LoVo (cell line): ENCODE measurements around the gene PNKP.
A peak's percentile ranks its signal among the peaks of the same experiment; 100 is the strongest.

Source experiments
- DNase-seq: peaks from one replicate; pipeline ENCODE4 v3.0.0-alpha.2; 2016; ENCODE audit warnings: low spot score

PNKP gene

DNA sequence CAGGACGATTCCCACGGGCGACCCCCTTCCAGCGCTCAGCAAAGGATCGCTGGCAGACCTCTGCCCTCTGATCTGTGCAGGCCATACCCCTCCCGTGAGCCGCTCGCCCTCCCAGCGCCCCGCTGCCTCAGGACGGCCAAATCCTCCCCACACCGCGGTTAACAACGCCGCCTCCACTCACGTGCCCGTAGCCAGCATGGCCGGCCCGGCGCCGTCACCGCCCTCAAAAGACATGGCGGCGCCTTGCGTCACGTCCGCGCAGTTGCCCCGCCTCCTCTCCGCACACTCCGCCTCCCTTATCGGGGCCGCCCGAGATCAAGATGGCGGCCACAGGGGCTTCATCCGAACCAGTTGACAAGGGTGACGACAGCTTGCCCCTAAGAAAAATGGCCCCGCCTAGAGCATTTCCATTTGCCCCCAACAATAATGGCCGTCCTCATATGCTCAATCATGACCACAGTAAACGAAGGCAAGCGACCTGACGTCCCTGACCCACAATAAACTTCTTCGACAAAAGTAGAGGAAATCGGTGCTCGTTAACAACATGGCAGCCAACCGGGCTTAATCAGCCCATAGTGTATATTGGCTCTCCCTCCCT, 9.1 kb upstream of the PNKP start:
- DNase-seq: peak; percentile 99

DNA sequence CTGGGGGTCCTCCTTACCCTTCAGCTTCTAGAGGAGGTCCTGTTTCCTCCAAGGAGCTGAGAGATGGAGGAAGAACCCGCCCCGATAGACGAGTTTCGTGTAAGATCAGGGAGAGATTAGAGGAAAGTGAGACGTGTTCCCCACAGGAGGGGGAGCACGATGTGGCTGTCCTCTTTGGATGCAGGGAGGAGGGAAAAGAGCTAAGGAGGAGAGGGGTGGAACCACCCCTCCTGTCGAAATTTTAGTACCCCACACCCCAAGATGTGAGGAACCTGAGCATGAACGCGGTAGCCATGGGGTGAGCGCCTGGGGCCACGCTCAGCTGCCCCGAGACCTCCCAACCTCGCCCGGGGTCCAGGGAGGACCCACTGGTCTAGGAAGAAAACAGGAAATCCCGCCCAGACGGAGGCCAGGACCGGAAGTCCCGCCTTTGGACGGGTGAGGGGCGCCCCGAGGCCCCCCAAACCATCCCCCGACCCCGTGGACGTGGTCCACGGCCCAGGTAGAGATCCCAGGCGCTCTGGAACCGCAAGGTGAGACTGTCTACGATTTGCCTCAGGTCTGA, 8.6 kb upstream of the PNKP start:
- DNase-seq: peak; percentile 43

DNA sequence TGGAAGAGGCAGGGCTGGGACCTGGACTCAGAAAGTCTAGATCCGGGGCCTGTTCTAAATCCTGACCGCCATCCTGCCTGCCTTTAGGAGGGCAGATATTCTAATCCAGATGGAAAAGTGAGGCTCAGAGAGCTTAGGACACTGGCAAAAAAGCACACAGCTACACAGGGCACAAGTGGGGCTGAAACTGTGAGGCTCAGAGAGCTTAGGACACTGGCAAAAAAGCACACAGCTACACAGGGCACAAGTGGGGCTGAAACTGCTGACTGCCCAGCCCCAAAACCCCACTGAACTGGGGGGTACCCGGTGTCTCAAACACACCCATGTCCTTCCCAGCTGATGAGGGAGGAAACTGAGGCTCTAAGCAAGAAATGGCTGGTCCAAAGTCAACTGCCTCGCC, 7.8 kb upstream of the PNKP start:
- no peak for DNase-seq

DNA sequence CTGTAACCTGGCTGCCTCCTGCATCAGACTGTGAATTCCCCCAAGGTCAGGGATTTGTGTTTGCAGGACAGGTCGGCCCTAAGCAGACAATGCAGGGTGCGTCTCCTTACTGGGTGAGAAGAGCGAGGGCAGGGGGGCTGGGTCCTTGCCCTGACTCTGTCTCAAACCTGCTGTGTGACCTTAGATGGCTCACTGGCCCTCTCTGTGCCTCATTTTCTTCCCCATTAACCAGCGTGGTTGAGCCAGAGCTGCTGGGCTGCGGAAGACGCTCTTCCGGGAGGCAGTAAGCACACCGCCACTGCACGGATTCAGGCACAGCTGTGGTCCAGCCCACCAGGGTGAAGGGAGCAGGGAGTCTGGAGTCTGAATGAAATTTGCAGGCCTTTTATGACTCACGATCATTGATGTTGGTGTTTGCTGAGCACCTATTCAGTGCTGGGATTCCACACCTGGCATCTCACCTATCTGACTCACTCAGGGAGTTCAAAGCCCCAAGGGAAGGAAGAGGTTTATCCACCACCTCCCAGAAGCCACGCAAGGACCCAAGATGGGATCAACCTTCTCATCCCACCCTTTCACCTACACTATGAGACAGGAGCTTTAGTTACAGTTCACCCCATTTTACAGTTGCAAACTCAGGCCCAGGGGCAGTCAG, 7.3 kb upstream of the PNKP start:
- no peak for DNase-seq

DNA sequence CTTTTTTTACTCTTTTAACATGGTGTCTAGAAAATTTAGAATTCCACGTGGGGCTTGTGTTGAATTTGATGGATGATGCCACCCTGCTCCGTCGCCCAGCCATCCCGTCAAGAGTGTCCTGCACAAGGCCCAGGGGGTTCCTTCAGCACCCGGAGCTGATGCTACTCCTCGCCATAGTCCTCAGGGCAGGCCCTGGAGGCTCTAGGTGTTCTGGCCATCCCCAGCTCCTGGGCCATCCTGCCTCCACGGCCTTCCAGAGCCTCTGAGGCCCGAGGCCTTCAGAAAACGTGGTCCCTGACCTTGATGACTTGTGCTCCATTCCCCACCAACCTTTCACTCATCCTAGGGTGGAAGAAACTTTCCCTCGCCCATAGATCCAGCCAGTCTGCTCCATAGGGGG, 6.5 kb upstream of the PNKP start:
- DNase-seq: no peak

DNA sequence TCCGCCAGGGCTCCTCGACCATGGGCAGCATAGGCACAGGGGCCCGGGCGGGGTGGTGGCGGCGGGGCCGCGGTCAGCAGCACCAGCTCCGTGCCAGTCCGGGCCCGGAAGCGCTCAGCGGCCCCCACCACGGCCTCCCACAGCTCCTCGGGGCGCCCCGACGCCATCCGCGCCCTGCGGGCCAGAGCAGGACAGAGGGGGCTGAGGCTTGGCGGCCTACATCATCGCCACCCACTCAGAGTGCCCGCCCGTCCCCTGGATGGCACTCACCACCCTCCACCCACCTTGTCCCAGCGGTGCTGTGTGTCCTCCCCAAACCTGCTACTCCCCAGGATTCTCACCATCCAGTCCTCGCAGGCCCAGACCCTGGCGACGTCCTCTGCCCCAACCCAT, 5.7 kb upstream of the PNKP start:
- no peak for DNase-seq

DNA sequence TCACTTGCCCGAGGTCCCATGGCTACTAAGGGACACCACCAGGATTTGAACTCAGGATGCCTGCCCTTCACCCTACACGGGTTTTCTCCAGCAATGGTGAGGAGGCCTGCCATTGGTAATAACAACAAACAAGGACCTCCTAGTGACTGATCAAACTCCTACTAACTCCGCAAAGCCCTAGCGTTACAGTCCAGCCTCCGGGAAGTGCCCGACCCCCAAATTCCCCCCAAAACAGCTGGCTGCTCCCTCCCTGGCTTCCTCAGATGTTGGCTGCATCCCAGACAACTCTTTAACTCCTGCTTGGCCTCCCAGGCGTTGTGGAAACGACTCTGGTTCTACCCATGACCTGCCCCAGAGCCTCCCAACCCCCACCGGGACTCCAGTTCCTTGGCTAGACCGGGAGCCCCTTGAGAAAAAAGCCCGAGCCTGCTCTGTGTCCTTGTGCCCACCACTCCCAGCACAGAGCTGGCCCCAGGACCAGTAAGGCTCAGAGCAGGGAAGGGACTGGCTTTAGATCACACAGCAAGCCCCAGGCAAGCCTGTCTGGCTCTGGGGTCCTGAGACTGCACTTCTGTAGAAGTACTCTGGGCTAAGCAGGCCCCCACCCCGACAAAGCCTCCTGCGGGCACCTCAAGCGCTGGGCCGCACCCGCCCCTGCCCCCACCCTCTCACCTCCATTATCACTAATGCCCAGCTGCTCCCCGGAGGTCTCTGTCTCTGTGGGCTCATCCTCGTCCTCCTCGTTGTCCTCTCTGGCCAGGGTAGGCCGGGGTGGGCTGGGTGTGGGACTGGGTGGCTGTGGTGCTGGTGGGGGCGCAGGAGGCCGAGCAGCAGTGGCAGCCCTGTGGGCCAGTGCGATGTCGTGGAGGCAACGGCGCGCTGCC, 5.1 kb upstream of the PNKP start:
- DNase-seq: no peak

DNA sequence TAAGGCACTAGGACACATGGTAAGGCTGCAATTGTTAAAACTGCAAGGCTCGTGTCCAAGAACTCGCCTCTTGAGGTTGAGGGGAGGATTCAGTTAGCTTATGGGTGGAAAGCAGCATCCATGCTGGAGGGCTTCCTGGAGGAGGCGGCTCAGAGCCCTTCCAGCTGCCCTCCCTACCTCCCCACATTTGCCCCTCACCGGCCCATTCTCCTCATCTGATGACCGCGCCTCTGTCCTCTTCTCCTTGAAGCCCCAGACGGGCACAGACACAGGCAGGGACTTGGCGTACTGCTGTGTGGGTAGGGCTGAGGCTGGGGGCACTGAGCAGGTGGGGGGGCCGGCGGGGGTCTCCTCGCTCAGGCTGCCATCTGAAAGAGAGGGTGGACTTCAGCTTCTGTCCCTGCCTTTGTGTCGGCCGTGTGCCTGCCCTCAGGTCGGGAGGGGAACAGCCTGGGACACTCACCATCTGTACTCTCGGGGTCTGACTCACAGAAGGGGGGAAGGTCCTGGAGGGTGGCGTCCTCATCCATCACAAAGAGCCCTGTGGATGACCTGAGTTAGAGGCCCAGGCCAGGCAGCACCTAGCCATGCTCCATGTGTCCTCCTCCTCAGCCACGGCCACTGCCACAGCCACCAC, 4.1 kb upstream of the PNKP start:
- DNase-seq: no peak

DNA sequence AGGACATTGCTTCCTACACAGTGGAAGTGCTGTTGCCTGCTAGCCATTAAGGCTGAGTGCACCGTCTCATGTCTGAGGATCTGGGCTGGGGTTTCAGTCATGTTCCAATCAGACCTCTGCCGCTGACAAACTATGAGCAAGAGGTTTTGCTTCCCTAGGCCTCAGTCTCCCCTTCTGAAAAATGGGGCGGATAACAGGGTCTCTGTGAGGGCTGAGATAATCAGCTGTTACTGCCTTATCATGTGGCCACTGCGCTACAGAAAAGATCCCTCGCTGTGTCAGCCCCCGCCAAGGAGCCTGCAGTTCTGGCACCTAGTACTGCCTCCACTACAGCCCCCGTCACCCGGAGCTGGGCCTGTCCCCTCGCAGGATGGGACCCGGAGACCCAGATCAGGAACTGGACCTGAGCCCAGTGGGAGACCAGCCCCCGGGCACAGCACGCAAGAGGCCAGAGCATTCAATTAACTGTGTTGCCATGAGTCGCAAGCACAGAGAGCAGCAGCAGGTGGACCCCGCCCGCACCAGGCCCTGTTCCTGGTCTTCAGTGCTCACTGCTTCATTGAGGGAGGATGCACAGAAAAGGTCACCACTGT, 3.0 kb upstream of the PNKP start:
- no peak for DNase-seq

DNA sequence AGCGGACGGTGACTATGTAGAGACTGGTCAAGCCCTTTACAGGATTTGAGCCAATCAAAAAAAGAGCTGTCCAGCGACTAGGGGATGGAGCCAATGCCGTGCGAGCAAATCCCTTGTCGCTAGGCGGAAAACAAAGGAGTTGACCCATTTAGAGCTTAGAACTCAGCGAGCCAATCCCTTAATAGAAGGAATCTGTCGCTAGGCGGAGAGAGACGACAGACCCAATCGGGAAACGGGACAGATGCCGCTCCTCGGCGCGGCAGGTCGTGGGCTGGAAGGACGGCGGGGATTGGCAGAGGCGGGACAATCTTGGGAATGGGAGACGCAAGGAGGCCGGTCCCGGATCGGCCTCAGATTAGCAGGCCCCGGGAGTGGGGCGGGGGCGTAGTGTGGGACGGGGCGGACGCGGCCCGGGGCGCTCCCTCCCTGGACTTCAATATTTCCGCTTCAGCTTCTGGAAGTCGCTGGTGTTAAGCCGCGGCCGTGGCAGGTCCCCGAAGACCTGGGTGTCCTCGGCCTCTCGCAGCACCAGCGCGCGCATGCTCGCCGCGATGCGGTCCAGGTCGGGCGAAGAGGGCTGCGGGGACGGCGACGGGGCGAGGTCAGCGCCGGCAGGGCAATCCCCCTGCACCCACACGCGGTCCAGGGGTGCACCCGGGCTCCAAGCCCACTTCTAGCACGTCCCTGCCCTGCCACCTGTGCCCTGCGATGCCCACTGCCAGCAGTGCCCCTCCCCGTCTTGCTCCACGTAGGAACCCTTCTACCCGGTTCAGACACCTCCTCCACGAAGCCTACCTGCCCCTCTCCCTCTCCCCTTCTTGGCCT, 2.3 kb upstream of the PNKP start:
- DNase-seq: peak; percentile 99

DNA sequence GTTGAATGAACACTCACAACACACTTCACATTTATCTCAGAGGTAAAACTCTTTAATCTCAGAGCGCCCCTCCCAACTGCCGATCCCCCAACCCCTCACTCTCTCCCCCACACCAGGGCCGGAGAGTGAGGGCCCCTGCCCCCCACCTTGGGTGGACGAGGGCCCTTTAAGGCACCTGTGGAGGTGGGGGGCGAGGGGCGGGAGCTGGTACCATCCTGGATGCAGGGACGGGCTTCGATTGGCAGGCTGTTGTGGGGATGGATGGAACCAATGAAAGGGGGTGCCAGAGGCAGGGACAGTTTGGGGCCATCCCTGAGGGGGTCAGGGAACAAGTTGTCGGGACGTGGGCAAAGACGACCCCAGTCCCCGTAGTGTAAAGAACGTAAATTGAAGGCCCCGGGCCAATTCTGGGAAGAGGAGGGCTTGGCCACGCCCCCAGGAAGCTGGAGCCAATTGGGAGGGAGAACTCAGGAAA, 1.7 kb upstream of the PNKP start:
- DNase-seq: no peak

DNA sequence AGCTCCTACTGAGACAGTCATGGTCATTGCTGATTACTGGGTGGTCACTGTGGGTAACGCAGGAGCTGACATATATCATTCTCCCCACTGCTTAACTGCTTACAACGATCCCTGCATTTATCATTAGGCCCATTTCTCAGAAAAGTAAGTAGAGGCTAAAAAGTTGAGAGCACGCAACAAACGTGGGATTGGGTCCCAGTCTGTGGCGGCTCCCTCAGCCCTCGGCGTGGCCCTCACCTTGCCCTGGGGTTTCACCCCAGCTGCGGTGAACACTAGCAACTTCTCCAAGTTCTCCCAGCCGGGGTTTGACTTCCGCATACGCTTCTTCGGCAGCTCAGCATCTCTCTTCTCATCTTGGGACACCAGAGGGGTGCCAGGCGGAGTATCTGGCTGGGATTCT, 2.5 kb downstream of the PNKP start:
- no peak for DNase-seq

DNA sequence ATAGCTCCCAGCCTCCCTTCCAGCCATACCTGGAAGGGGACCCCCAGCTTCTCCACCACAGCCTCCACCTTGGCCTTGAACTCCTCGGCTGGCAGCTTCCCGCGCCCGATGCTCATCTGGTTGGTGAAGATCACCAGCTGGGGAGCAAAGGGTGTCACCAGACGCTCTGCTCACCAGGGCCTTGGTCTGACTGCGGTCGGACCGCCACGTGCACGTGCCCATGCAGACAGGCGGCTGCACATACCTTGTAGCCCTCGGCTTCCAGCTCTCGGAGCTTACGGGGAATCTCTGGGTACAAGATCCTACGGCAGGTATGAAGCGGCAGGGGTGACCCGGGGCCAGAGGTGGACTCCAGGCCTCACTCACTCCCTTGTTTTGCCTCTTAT, 3.4 kb downstream of the PNKP start:
- no peak for DNase-seq

DNA sequence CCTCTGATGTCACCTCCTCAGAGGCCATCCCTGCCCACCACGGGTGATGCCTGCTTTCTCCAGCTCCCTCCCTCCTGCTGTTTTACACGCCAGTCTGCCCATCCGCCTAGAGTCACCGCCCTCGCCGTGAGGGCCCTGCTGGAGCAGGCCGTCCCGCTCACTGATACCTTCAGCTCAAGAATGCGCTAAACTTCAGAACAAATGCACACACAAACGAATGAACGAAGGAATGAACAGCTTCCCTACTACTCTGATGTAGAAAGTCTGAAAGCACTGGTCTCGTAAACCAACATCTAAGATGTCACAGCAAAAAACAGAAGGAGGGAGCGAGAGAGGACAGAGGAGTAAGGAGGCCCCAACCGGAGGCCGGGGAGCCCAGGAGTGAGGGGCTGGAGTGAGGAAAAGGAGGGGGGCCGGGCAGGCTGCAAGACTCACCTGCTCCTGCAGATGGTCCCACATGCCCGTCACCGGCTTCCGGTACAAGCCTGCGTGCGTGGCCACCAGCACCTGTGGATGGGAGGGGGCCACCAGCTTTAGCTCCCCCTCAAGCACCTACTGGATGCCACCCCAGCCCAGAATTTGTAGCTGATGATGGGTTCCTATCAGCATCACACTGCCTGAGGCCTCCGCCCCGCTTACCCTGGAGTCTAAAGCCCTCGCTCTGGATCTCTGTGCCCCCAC, 4.0 kb downstream of the PNKP start:
- no peak for DNase-seq

DNA sequence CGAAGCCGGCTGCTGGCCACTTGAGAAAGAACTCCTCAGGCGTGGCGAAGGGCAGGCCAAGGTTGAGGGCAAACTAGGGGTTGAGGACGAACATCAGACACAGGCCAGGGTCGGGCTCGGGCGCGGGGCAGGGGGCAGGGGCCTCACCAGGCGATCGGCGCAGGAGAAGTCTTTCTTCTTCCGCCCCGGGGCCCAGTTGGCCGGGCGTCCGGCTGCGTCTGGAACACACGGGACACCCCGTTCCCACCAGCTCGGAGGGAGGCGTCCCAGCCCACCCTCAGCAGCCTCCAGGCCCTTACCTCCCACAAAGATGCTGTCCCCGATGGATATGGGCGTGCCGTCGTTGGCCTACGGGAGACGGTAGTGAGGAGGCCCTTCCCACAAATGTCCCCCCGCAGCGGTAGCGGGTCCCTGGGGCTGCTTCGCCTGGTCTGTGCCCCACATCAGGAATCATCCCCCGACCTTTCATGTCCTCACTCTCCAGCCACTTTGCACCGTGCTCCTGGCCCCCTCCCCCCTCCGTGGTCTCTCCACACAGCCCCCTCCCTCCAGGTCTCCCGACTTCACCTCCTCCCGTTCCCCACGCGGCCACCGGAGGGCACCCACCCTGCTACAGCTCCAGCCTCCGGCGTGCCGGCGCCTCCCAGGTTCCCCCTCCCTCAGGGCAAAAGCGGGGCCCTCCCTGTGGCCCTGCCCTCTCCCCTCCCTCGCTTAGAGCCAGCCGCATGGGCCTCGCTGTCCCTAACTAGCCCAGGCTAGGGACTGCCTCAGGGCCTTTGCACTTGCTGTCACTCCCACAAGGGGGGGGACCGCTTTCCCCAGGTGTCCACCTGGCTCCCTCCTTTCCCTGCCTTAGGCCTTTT, 4.8 kb downstream of the PNKP start:
- DNase-seq: no peak

DNA sequence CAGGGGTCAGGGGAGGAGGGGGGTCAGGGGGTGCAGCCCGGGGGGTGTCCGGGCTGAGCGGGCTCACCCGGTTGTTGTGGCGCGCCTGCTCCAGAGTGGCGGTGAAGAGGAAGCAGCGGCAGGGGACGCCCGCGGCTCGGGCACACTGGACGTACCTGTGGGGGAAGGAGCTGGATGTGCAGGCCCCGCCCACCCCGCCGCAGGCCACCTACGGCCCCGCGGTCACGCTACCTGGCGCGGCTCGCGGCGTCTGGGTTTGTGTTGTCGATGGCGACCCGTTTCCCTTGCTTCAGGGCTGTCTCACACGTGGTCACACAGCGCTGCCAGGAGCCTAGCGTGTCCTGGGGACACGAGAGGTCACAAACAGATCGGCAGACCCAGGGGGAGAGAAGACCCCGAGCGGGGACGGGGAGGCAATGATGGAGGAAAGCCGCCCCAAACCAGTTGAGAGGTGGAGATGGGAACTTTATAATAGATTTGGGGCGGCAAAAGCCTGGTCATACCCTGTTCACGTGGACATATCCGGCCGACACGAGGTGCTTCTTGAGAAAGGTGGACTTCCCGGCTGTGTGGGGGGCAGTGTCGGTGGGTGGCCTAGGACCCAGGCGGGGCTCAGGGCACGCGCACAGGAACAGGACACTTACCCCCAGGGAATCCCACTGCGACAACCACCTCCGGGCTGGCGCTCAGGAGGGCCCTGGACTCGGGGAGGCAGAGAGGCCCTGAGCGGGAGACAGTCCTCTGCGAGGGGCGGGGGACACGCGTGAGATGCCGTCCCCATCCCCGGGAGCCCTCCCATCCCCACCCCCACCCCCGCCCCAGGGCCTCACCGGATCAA, 5.6 kb downstream of the PNKP start:
- DNase-seq: no peak

DNA sequence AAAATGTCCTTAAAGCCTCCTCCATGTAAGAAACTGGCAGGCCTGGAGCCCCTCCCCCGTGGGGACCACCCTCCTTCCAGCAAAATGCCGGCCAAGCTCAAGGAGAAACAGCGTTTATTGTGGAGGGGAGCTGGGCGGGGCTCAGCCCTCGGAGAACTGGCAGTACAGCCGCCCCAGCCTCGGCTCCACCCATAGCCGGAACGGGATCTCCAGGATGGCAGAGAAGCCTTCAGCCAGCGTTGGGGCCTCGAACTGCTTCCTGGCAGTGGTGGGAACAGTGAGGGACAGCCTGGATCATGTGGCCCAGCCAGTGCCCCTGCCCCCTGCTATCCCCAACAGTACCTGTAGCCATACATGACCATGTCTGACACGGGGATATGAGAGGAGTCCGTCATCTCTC, 6.3 kb downstream of the PNKP start:
- no peak for DNase-seq

DNA sequence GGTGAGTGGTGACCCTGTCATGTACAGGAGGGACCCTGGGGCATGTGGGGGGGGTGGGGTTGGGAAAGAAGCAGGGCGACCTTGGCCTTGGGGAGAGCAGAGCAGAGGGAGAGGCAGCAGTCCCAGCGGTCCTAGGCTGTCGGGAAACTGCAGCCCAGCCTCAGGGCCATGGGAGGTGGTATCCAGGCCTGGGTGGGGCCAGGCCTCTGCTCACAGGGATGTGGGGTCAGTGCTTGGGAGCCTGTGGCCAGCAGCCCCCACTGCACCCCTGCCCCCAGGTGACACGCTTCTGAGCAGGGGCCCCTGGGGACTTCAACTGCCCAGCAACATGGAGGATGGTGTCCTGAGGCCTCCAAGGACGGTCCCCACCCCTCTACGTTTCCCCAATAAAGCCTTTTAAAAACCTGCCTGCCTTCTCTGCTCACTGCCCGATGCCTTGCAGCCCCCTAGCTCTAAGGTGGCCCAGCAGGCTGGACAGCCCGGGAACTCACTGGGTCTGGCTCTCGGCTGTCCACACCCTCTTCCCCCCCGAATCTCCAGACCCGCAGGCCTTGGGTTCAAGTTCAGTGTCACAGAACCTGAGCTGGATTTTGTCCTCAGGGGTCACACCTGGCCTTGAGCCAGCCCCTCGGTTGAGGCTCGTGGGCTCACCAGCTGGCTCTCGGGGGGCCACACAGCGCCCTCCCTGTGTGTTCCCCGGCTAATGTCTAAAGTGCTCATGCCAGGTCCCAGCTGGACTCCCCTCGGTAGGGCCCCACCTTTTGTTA, 6.9 kb downstream of the PNKP start:
- no peak for DNase-seq
